Naive thymus-derived CD4-positive, alpha-beta T cell (primary cell): ENCODE data around the gene LEF1. TPM values are rescaled to one million over a fixed set of nuclear protein-coding genes. Genes with fewer than 3 reads are reported as not detected.

Source experiments
- ATAC-seq: fragments of 150-1000 bp; cut with Tn5 transposase; 2 replicates; pipeline ENCODE4 v1.10.0; 2021; ENCODE audit warnings: mild to moderate bottlenecking, moderate library complexity
- CTCF ChIA-PET: fragments of 350-600 bp; sonication (Branson Sonifier 250); formaldehyde crosslinking; loops from one replicate; lab custom pipeline; 2021; ENCODE audit warnings: antibody characterized with exemption; lab: Charles Lee
- POLR2A ChIA-PET: fragments of 350-600 bp; sonication (Branson Sonifier 250); formaldehyde crosslinking; loops from one replicate; lab custom pipeline; 2021; ENCODE audit warnings: antibody characterized with exemption, inconsistent platforms; lab: Charles Lee
- DNase-seq, 9 donors: peaks; one replicate each; pipeline versions ENCODE4 v3.0.0 to v3.0.0-alpha.2; 2020 to 2022; ENCODE audit warnings: mixed read lengths in 1 of 9
- H3K27ac ChIP-seq: one replicate; pipeline ENCODE4 v1.7.0; 2013; ENCODE audit warnings: mild to moderate bottlenecking, low read depth, low read length, moderate library complexity
- H3K27me3 ChIP-seq, 2 donors: one replicate each; pipeline ENCODE4 v1.7.0; 2013; ENCODE audit warnings: low read length in 2 of 2, mild to moderate bottlenecking in 2 of 2, moderate library complexity in 2 of 2; ENCODE audit not compliant: control insufficient read depth in 2 of 2, insufficient read depth in 2 of 2
- H3K36me3 ChIP-seq, 3 experiments: 1 replicate in 2 of 3; 2 replicates in 1 of 3; pipeline ENCODE4 v1.7.0; 2013; ENCODE audit warnings: low read length in 3 of 3, mild to moderate bottlenecking in 3 of 3, moderate library complexity in 1 of 3; ENCODE audit not compliant: insufficient read depth in 3 of 3, control insufficient read depth in 2 of 3
- H3K4me1 ChIP-seq, 2 donors: one replicate each; pipeline ENCODE4 v1.7.0; 2013; ENCODE audit warnings: low read length in 2 of 2, mild to moderate bottlenecking in 2 of 2, moderate library complexity in 1 of 2; ENCODE audit not compliant: control insufficient read depth in 2 of 2, insufficient read depth in 2 of 2
- H3K4me3 ChIP-seq: 2 replicates; pipeline ENCODE4 v1.7.0; 2013; ENCODE audit warnings: mild to moderate bottlenecking, low read length
- H3K9me3 ChIP-seq, 3 experiments: 1 replicate in 2 of 3; 2 replicates in 1 of 3; pipeline ENCODE4 v1.7.0; 2013; ENCODE audit warnings: low read length in 3 of 3; ENCODE audit not compliant: control insufficient read depth in 2 of 3
- H3K27ac Mint-ChIP-seq, 9 donors: one replicate each; pipeline ENCODE4 v1.8.0; 2020 to 2022; ENCODE audit warnings: mixed read lengths in 9 of 9, mild to moderate bottlenecking in 8 of 9, moderate library complexity in 5 of 9, inconsistent platforms in 2 of 9
- H3K27me3 Mint-ChIP-seq, 5 donors: one replicate each; pipeline ENCODE4 v1.8.0; 2021 to 2022; ENCODE audit warnings: mixed read lengths in 5 of 5, mild to moderate bottlenecking in 1 of 5
- H3K36me3 Mint-ChIP-seq, 5 donors: one replicate each; pipeline ENCODE4 v1.8.0; 2020 to 2022; ENCODE audit warnings: mixed read lengths in 5 of 5, mild to moderate bottlenecking in 3 of 5, inconsistent platforms in 1 of 5
- H3K4me1 Mint-ChIP-seq, 7 donors: one replicate each; pipeline ENCODE4 v1.8.0; 2020 to 2022; ENCODE audit warnings: mixed read lengths in 7 of 7, mild to moderate bottlenecking in 3 of 7, inconsistent platforms in 1 of 7
- H3K4me3 Mint-ChIP-seq, 10 donors: one replicate each; pipeline ENCODE4 v1.8.0; 2020 to 2022; ENCODE audit warnings: mild to moderate bottlenecking in 10 of 10, mixed read lengths in 10 of 10, moderate library complexity in 6 of 10, inconsistent platforms in 2 of 10
- H3K9me3 Mint-ChIP-seq, 11 donors: one replicate each; pipeline ENCODE4 v1.8.0; 2020 to 2022; ENCODE audit warnings: mixed read lengths in 11 of 11, mild to moderate bottlenecking in 4 of 11, inconsistent platforms in 1 of 11, moderate library complexity in 1 of 11
- intact Hi-C, 2 donors: fragments of 100-400 bp; cut with micrococcal nuclease; formaldehyde crosslinking; loops; one replicate each; pipeline ENCODE4 v1.15.1; 2023
- polyA plus RNA-seq, 2 donors: library from polyadenylated mRNA; unstranded; fragments of 300-500 nt; fragmentation: Illumina TruSeq; gene quantifications; one replicate each; pipeline ENCODE4 v1.2.3, GENCODE V29; 2021
- total RNA-seq, 6 experiments: library from RNA in 5 of 6; stranded (reverse) in 5 of 6; gene quantifications; 1 replicate in 5 of 6; 2 replicates in 1 of 6; pipeline ENCODE4 v1.2.3 and lab custom pipeline; 2021 to 2026

Gene LEF1
- total and polyA plus RNA-seq, 7 experiments from 2014 or later = 270 to 928 (median 674) TPM

DNA sequence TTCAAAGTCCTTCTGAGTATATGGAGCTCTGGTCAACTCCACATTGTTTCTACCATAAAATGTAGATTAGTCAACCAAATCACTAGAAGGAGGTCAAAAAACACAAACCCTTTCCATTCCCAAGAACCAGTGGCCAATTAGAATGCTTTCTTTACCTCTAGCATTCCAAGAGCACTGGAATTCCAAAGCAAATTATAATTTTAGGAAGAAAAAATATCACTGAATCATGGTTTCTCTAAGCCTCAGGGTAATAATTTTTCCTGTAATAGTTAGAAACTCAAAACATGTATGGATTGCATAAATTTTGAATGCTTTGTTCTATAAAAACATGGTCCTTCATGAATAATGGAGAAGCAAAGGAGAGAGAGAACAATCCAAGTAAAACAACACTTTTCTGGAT is 39.5 kb downstream of the LEF1 start:
- intact Hi-C loops = loop anchor here (1.0 kb wide), 2 partner anchors 8 kb away; no protein-coding TSS in a partner anchor
- DNase-seq = no peak
- no peak overlapping the region for H3K4me3 ChIP-seq
- POLR2A ChIA-PET = interaction anchor here (1.4 to 21.9 kb wide), 3 partner anchors 9 to 30 kb away, joined by 3 to 400 read pairs (median 6); no protein-coding TSS in a partner anchor
- H3K27ac ChIP-seq = peak overlapping the region; percentile 69
- H3K27me3 Mint-ChIP-seq = no peaks in the 10 kb centered on the region
- CTCF ChIA-PET = interaction anchor here (1.4 kb wide), 1 partner anchor 32 kb away, joined by 3 read pairs; no protein-coding TSS in a partner anchor
- no peaks in the 10 kb centered on the region for H3K27me3 ChIP-seq
- peak overlapping the region in 8 of 9 donors; percentile 86 to 98 (median 90) for H3K27ac Mint-ChIP-seq
- H3K36me3 Mint-ChIP-seq = peaks cover 8 to 55% (median 45%) of the 10 kb centered on the region in 5 donors
- peaks cover 0 to 82% of the 10 kb centered on the region in 2 donors for H3K4me1 ChIP-seq
- H3K9me3 Mint-ChIP-seq = no peaks in the 10 kb centered on the region
- no peaks in the 10 kb centered on the region for H3K9me3 ChIP-seq
- H3K4me3 Mint-ChIP-seq = peak overlapping the region; percentile 6 to 87 (median 64)
- no peak for ATAC-seq
- peaks cover 46 to 100% (median 90%) of the 10 kb centered on the region in 7 donors for H3K4me1 Mint-ChIP-seq
- peaks cover 0 to 16% (median 4%) of the 10 kb centered on the region in 3 experiments for H3K36me3 ChIP-seq

DNA sequence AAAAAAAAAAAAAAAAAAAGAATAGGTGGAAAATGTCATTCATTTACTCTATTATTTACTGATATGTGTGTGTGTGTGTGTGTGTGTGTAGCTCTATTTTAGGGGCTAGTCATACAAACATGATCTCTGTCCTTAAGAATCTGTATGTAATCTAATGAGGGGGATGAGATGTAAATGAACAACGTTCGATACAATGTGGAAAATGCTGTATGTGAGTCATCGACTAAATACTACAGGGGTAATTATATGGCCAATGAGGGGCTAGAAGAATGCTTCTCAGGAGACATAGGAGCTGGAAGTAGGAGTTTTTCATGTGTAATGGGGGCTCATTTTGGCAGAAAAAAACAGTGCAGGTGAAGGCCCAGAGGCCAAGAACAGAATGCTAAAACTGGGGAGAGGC is 41.9 kb downstream of the LEF1 start:
- Histone ChIP-seq H3K36me3 (peaks cover 0 to 20% (median 0%) of the 10 kb centered on the region in 3 experiments), H3K4me1 (peaks cover 0 to 78% of the 10 kb centered on the region in 2 donors), H3K9me3 (no peaks in the 10 kb centered on the region), H3K4me3 (no peak overlapping the region), H3K27ac (peak overlapping the region; percentile 69), H3K27me3 (no peaks in the 10 kb centered on the region)
- Mint-ChIP-seq H3K27me3 (no peaks in the 10 kb centered on the region), H3K4me3 (peak overlapping the region; percentile 5 to 85 (median 54)), H3K27ac (peak overlapping the region; percentile 2 to 98 (median 90)), H3K36me3 (peaks cover 11 to 55% (median 40%) of the 10 kb centered on the region in 5 donors), H3K9me3 (no peaks in the 10 kb centered on the region), H3K4me1 (peaks cover 38 to 99% (median 92%) of the 10 kb centered on the region in 7 donors)
- ChIA-PET CTCF (interaction anchor here (0.6 to 1.3 kb wide), 2 partner anchors 30 to 71 kb away, joined by 3 read pairs; no protein-coding TSS in a partner anchor), POLR2A (interaction anchor here (0.6 to 24.0 kb wide), 5 partner anchors 10 to 35 kb away, joined by 3 to 400 read pairs (median 6); no protein-coding TSS in a partner anchor)
- intact Hi-C loops = loop anchor here in 1 of 2 donors (1.0 to 2.0 kb wide), 3 partner anchors 8 to 14 kb away; no protein-coding TSS in a partner anchor
- no peak for DNase-seq
- no peak for ATAC-seq

DNA sequence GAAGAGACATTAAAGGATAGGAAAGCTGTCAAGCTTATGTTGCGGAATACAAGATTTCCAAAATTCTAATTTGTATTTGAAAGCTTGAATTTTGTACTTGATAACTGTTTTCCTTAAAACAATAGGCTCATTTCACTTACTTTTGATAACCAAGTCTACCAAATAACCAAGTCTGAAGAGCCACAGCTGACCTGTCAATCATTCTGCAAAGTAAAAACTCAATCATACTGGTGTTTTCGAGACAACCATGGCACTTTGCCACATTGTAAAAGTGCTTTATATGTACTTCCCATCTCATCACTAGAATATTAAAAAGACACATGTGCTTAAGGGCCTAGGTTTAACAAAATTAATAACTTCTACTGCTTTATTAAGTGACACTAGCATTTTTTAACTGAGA is 47.9 kb downstream of the LEF1 start:
- Mint-ChIP-seq H3K36me3 (peaks cover 3 to 56% (median 39%) of the 10 kb centered on the region in 5 donors), H3K4me3 (peak overlapping the region in 9 of 10 donors; percentile 19 to 85 (median 63)), H3K27me3 (no peaks in the 10 kb centered on the region), H3K9me3 (no peaks in the 10 kb centered on the region), H3K4me1 (peaks cover 41 to 99% (median 96%) of the 10 kb centered on the region in 7 donors), H3K27ac (peak overlapping the region; percentile 46 to 90 (median 79))
- Histone ChIP-seq H3K27ac (peak overlapping the region; percentile 52), H3K9me3 (no peaks in the 10 kb centered on the region), H3K4me1 (peaks cover 41 to 90% of the 10 kb centered on the region in 2 donors), H3K4me3 (no peak overlapping the region), H3K27me3 (no peaks in the 10 kb centered on the region), H3K36me3 (peaks cover 0 to 6% (median 4%) of the 10 kb centered on the region in 3 experiments)
- intact Hi-C loops = loop anchor here (1.0 to 2.0 kb wide), 3 partner anchors 7 to 14 kb away; no protein-coding TSS in a partner anchor
- CTCF ChIA-PET = interaction anchor here (1.4 kb wide), 1 partner anchor 12 kb away, joined by 4 read pairs; no protein-coding TSS in a partner anchor
- POLR2A ChIA-PET = interaction anchor here (0.9 to 24.0 kb wide), 6 partner anchors 11 to 85 kb away, joined by 3 to 400 read pairs (median 4); no protein-coding TSS in a partner anchor
- DNase-seq = no peak
- ATAC-seq = no peak

DNA sequence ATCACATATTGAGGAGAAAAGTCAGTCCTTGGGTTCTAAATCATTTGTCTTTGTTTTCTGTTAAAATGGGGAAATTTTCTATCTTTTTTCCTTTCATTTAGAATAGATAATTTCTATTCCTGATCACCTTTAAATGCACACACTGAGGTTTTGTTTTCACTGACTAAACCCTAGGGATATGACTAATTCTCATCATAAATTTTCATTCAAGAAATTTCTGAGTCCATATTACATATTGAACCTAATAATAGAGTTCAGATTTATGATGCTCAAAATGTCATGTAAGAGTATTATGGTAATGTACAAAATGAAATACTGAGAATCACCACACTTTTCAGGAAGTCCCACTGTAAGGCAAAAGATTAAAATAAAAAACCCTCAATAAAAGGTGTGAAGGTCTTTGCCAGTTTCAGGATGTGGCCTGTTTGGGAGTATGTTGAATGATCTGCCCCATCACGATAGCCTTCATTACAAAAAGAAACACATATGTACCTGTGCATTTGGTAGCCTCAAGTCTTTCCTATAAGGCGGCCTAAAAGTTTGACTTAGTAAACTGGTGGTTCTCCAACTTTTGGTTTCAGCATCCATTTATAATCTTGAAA is 49.4 kb downstream of the LEF1 start:
- DNase-seq = no peak
- H3K36me3 ChIP-seq = peaks cover 0 to 9% (median 6%) of the 10 kb centered on the region in 3 experiments
- POLR2A ChIA-PET = interaction anchor here (0.7 to 24.0 kb wide), 14 partner anchors 9 to 84 kb away, joined by 3 to 400 read pairs (median 8); partner anchors contain the start of gene LEF1
- peaks cover 56 to 99% (median 97%) of the 10 kb centered on the region in 7 donors for H3K4me1 Mint-ChIP-seq
- peaks cover 3 to 56% (median 34%) of the 10 kb centered on the region in 5 donors for H3K36me3 Mint-ChIP-seq
- H3K27ac Mint-ChIP-seq = peak overlapping the region; percentile 84 to 98 (median 90)
- intact Hi-C loops = loop anchor here (1.0 to 5.0 kb wide), 2 partner anchors 8 to 313 kb away; no protein-coding TSS in a partner anchor
- no peaks in the 10 kb centered on the region for H3K27me3 ChIP-seq
- H3K4me3 ChIP-seq = no peak overlapping the region
- peak overlapping the region; percentile 80 for H3K27ac ChIP-seq
- H3K9me3 ChIP-seq = no peaks in the 10 kb centered on the region
- CTCF ChIA-PET = interaction anchor here (0.9 to 1.2 kb wide), 4 partner anchors 17 to 43 kb away, joined by 3 to 4 read pairs (median 3); no protein-coding TSS in a partner anchor
- H3K4me1 ChIP-seq = peaks cover 50 to 93% of the 10 kb centered on the region in 2 donors
- H3K9me3 Mint-ChIP-seq = no peaks in the 10 kb centered on the region
- ATAC-seq = no peak
- H3K27me3 Mint-ChIP-seq = no peaks in the 10 kb centered on the region
- H3K4me3 Mint-ChIP-seq = peak overlapping the region in 9 of 10 donors; percentile 39 to 89 (median 69)

DNA sequence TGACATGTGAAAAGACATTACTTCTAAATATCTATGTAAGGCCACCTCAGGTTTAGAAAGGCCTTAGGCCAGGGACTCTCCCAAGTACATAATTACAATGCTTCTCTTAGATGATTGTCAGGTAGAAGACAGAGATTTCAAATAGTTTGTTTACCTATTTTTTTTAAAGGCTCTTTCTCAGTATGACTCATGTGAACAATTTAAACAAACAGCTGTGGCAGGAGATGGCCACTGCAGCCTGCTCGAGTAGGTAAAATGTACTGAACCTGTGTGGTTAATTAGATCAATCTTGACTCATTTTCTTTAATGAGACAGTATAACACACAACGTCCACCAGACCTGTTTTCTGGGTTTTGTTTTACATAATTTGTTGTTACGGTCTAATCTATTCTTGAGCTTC is 50.2 kb downstream of the LEF1 start:
- ChIA-PET POLR2A (interaction anchor here (0.8 to 24.0 kb wide), 10 partner anchors 10 to 83 kb away, joined by 3 to 400 read pairs (median 16); partner anchors contain the start of gene LEF1), CTCF (interaction anchor here (0.8 to 1.8 kb wide), 6 partner anchors 10 to 42 kb away, joined by 3 to 4 read pairs (median 4); no protein-coding TSS in a partner anchor)
- H3K27me3 Mint-ChIP-seq = no peaks in the 10 kb centered on the region
- Histone ChIP-seq H3K4me3 (no peak overlapping the region), H3K27me3 (no peaks in the 10 kb centered on the region), H3K4me1 (peaks cover 58 to 97% of the 10 kb centered on the region in 2 donors), H3K36me3 (peaks cover 0 to 9% (median 6%) of the 10 kb centered on the region in 3 experiments), H3K9me3 (no peaks in the 10 kb centered on the region), H3K27ac (peak overlapping the region; percentile 80)
- peak overlapping the region; percentile 84 to 98 (median 90) for H3K27ac Mint-ChIP-seq
- no peaks in the 10 kb centered on the region for H3K9me3 Mint-ChIP-seq
- peak in 1 of 9 donors; percentile 74 for DNase-seq
- peaks cover 3 to 50% (median 34%) of the 10 kb centered on the region in 5 donors for H3K36me3 Mint-ChIP-seq
- H3K4me3 Mint-ChIP-seq = peak overlapping the region in 9 of 10 donors; percentile 57 to 89 (median 77)
- intact Hi-C loops = loop anchor here in 1 of 2 donors (1.0 to 5.0 kb wide), 3 partner anchors 23 to 314 kb away; no protein-coding TSS in a partner anchor
- ATAC-seq = peak; percentile 59
- peaks cover 61 to 99% (median 97%) of the 10 kb centered on the region in 7 donors for H3K4me1 Mint-ChIP-seq
